ENCODE measurements around the gene TCF4. TPM values are rescaled to one million over a fixed set of nuclear protein-coding genes. Genes with fewer than 3 reads are reported as not detected.

The TCF4 gene
- total RNA-seq, 2 experiments from 2014 or later: 75.9 to 76.0 TPM

DNA sequence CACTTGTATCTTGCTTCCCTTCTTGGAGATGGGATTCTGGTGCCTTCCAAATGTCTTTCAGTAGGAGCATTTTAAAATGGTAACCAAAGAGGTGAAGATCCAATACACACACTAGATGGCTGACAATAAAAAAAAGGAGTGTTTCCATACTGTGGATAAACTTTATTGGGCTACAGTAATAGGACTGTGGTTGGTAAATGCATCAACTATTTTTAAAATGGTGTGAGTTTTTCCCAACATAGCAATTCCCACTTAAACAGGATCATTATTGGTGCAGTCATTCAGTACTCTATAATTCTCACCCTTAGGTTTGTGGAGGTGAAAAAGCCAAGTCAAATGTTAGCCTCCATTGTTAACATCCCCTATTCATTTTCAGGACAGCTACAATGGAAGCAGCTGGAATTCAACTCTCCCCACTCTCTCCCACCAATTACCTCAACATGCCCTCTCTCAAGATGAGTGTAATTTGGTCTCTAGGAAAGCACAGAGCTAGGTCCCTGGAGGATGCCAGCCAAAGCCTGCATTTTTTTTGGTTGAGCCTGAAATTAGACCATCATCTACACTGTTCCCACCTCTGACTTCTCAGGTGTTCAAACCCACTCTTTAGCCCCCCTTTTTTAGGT lies 273.3 kb downstream of the TCF4 start:
- H3K4me2 ChIP-seq (ENCODE audit: low read length): no peak overlapping the region
- H3K4me1 ChIP-seq (ENCODE audit: insufficient read depth, low read length, poor library complexity, severe bottlenecking): peaks cover 51% of the 10 kb centered on the region
- H3K4me3 ChIP-seq (ENCODE audit: low read depth, low read length, poor library complexity, severe bottlenecking): no peak overlapping the region
- H3K79me2 ChIP-seq (ENCODE audit: insufficient read depth, low read depth, low read length): peaks cover 64% of the 10 kb centered on the region
- no peak for DNase-seq (ENCODE audit: low spot score)
- intact Hi-C loops (cut with micrococcal nuclease; ENCODE audit: unreplicated experiment): no loop called here
- no TSS peak for BruUV-seq (replicated peaks)
- no peaks in the 10 kb centered on the region for H3K9me3 ChIP-seq (ENCODE audit: low read length)
- TF ChIP-seq, protein P1, sequence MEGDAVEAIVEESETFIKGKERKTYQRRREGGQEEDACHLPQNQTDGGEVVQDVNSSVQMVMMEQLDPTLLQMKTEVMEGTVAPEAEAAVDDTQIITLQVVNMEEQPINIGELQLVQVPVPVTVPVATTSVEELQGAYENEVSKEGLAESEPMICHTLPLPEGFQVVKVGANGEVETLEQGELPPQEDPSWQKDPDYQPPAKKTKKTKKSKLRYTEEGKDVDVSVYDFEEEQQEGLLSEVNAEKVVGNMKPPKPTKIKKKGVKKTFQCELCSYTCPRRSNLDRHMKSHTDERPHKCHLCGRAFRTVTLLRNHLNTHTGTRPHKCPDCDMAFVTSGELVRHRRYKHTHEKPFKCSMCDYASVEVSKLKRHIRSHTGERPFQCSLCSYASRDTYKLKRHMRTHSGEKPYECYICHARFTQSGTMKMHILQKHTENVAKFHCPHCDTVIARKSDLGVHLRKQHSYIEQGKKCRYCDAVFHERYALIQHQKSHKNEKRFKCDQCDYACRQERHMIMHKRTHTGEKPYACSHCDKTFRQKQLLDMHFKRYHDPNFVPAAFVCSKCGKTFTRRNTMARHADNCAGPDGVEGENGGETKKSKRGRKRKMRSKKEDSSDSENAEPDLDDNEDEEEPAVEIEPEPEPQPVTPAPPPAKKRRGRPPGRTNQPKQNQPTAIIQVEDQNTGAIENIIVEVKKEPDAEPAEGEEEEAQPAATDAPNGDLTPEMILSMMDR (conservative IDR thresholded peaks at IDR 0.05; ENCODE audit: low read length): no peak
- no peak for TF ChIP-seq EZH2phosphoT487 (IDR thresholded peaks at IDR 0.05; ENCODE audit: borderline replicate concordance, low read depth, low read length)
- no peak overlapping the region for H3K27ac ChIP-seq (ENCODE audit: low read depth, low read length, poor library complexity, severe bottlenecking)
- H3K36me3 ChIP-seq (ENCODE audit: insufficient read depth, low read length): no peaks in the 10 kb centered on the region; the same call in 1 of the 2 replicates
- peaks cover 16% of the 10 kb centered on the region; the same call in 1 of the 2 replicates for H4K20me1 ChIP-seq (ENCODE audit: insufficient read depth, low read length)
- no peaks in the 10 kb centered on the region for H3K9me2 ChIP-seq (ENCODE audit: insufficient read depth, low read length)
- ChIA-PET CTCF (ENCODE audit: unreplicated experiment) (interaction anchor here (0.6 kb wide), 1 partner anchor 9 kb away, joined by 3 read pairs; no protein-coding TSS in a partner anchor), POLR2A (interaction anchor here (0.9 kb wide), 1 partner anchor 11 kb away, joined by 5 read pairs; no protein-coding TSS in a partner anchor)
- H2AFZ ChIP-seq (ENCODE audit: low read length): no peak overlapping the region

DNA sequence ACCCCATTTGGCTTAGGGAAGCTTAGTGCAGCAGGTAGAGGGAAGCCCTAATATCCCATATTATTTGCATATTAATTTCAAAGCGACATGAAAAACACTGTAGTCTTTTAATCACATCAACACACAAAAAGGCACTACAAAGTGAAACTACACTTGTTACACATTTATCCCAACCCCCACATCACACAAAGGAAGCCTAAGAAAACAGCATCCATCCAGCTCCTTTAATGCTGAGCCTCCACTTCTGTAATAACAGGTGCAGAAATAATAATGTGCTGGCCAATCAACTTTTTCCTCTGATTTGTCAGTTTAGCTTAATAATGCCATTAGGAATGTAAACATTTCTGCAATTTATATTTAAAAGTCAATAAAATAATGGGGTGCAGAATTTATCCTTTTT lies 274.0 kb downstream of the TCF4 start:
- H4K20me1 ChIP-seq (ENCODE audit: insufficient read depth, low read length): peaks cover 15% of the 10 kb centered on the region; the same call in 1 of the 2 replicates
- no peak overlapping the region for H3K4me2 ChIP-seq (ENCODE audit: low read length)
- H3K9me3 ChIP-seq (ENCODE audit: low read length): no peaks in the 10 kb centered on the region
- no peak overlapping the region for H2AFZ ChIP-seq (ENCODE audit: low read length)
- intact Hi-C loops (cut with micrococcal nuclease; ENCODE audit: unreplicated experiment): no loop called here
- ChIA-PET POLR2A (interaction anchor here (0.7 to 0.9 kb wide), 3 partner anchors 12 to 17 kb away, joined by 3 to 5 read pairs (median 3); no protein-coding TSS in a partner anchor), CTCF (ENCODE audit: unreplicated experiment) (no interaction called here)
- H3K79me2 ChIP-seq (ENCODE audit: insufficient read depth, low read depth, low read length): peaks cover 57% of the 10 kb centered on the region
- no peaks in the 10 kb centered on the region for H3K9me2 ChIP-seq (ENCODE audit: insufficient read depth, low read length)
- no peak overlapping the region for H3K27ac ChIP-seq (ENCODE audit: low read depth, low read length, poor library complexity, severe bottlenecking)
- no TSS peak for BruUV-seq (replicated peaks)
- DNase-seq (ENCODE audit: low spot score): no peak
- TF ChIP-seq, protein P1 (conservative IDR thresholded peaks at IDR 0.05; ENCODE audit: low read length): no peak
- no peak for TF ChIP-seq EZH2phosphoT487 (IDR thresholded peaks at IDR 0.05; ENCODE audit: borderline replicate concordance, low read depth, low read length)
- H3K4me3 ChIP-seq (ENCODE audit: low read depth, low read length, poor library complexity, severe bottlenecking): no peak overlapping the region
- peaks cover 44% of the 10 kb centered on the region for H3K4me1 ChIP-seq (ENCODE audit: insufficient read depth, low read length, poor library complexity, severe bottlenecking)
- H3K36me3 ChIP-seq (ENCODE audit: insufficient read depth, low read length): no peaks in the 10 kb centered on the region; the same call in 1 of the 2 replicates

DNA sequence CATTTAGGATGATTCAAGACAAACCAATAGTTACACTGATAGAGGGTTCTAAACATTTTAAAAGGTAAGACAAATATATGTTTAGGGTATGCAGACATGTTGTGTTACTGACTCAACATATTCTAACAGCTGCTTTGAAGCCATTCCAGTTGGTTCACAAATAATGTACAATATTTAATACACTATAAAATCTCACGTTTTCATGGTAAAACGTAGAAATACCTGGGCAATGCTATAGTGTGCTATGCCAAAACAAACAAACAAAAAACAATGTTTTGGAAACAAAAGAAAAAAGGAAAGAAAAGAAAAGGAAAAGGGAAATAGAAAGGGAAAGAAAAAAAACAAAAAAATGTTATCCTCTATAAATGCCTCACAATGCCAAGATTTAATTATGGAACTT lies 277.1 kb downstream of the TCF4 start:
- CTCF ChIA-PET (ENCODE audit: unreplicated experiment): no interaction called here
- H4K20me1 ChIP-seq (ENCODE audit: insufficient read depth, low read length): no peaks in the 10 kb centered on the region
- no peak overlapping the region for H2AFZ ChIP-seq (ENCODE audit: low read length)
- no TSS peak for BruUV-seq (replicated peaks)
- H3K9me3 ChIP-seq (ENCODE audit: low read length): no peaks in the 10 kb centered on the region
- H3K79me2 ChIP-seq (ENCODE audit: insufficient read depth, low read depth, low read length): peaks cover 37% of the 10 kb centered on the region
- no peak overlapping the region for H3K4me2 ChIP-seq (ENCODE audit: low read length)
- no peak for TF ChIP-seq EZH2phosphoT487 (IDR thresholded peaks at IDR 0.05; ENCODE audit: borderline replicate concordance, low read depth, low read length)
- TF ChIP-seq, protein P1 (conservative IDR thresholded peaks at IDR 0.05; ENCODE audit: low read length): no peak
- peaks cover 28% of the 10 kb centered on the region for H3K4me1 ChIP-seq (ENCODE audit: insufficient read depth, low read length, poor library complexity, severe bottlenecking)
- intact Hi-C loops (cut with micrococcal nuclease; ENCODE audit: unreplicated experiment): no loop called here
- H3K27ac ChIP-seq (ENCODE audit: low read depth, low read length, poor library complexity, severe bottlenecking): no peak overlapping the region
- no peak for DNase-seq (ENCODE audit: low spot score)
- no peaks in the 10 kb centered on the region for H3K9me2 ChIP-seq (ENCODE audit: insufficient read depth, low read length)
- H3K4me3 ChIP-seq (ENCODE audit: low read depth, low read length, poor library complexity, severe bottlenecking): no peak overlapping the region
- H3K36me3 ChIP-seq (ENCODE audit: insufficient read depth, low read length): peaks cover 9% of the 10 kb centered on the region; the same call in 1 of the 2 replicates
- POLR2A ChIA-PET: no interaction called here

Data from OCI-LY7 (cell line).